ENCODE data around the gene KLHL29.

The KLHL29 gene

DNA sequence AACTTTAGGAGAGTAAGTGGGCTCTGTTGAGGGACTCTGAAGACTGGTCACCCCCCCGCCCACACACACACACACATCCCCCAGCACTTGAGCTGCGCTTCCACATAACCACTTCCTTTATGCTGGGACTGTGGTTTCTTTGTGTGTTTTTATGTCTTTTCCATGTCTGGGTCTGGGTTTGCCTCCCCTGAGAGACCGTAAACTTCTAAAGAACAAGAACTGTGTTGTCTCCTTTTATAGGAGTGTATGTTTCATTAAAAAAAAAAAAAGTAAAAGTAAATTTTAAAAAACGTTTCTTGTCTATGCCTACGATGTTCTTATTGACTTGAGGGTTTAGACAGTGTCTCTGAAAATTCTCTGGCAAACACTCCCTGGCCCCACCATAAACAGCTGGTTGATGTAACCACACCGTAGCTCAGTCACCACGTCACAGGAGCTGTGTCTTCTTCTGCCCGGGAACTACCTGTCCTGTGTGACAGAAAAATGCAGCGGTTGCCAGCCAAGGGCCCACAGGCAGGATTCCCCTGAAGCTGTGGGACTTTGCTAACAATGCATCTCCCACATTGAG is 68.0 kb downstream of the KLHL29 start:
- peak; percentile 3 to 21 for DNase-seq

DNA sequence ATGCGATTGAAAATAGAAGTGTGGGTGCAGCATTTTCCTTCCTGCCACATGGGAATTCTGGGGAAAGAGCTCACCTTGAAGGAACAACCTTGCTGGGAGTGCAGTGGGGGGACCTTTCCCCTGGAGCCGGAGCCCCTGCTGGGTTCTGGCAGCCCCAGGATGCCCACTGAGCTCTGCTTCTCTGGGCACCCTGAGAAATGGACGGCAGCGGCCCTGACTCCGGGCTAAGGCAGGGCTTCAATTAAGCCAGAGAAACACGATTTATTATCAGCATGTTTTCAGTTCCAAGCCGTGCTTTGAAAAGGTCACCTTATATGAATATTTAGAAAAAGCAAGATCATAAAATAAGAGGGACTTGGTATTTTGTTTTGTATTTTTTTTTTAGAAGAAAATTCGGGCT is 68.5 kb downstream of the KLHL29 start:
- DNase-seq: no peak

DNA sequence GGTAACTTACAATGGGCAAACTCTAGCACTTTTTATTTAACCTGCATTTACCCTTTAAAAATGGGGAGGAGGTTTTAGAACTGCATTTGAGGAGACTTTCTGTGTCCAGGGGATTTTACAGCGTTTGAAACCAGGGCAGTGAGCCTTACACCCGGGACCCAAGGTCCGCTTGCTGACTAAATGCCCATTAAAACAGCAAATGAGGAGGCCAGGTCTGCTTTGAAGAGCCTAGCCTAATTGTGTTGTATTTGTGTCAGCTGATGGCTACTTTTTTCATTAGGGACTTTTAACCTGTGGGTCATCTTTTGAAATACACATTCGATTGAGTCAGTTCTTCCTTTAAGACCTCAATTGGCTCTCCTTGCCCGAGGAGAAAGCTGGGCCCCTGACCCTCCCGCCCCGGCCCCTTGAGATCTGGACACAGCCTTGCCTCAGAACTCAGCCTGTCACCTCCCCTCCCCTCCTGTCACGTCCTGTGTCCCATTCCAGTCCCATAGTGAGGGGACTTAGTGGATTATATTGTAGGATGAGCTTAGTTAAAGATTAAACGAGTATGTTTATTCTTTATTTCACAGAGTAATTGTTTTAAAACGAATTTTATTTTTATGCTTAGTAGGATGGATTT is 69.0 kb downstream of the KLHL29 start:
- no peak for DNase-seq

DNA sequence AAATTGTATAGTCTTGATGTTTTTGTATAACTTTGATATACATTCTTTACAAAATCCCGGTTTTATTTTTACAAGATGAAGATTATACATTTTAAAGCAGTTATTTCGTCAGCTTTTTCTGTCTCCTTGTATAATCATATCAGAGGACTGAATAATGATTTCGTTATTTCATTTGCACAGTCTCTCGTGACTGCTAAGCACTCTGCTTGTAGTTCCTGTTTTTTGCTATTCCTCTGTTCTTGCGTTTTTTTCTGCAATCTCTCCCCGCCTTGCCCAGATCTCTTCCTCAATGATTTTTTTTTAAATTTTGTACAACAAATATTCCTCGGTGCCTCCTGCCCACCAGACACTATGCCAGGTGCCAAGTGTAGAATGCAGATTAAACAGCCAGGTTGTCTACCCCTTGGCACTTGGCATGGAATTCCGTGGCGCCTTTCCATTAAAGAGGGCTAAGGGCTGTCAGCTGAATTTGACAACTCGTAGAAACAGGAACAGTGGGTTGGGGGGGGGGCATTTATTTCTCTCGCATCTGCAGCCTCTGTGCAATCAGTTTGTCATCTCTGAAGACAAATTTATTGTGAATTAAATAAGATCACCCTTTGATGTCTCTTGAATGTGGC is 69.6 kb downstream of the KLHL29 start:
- DNase-seq: no peak

DNA sequence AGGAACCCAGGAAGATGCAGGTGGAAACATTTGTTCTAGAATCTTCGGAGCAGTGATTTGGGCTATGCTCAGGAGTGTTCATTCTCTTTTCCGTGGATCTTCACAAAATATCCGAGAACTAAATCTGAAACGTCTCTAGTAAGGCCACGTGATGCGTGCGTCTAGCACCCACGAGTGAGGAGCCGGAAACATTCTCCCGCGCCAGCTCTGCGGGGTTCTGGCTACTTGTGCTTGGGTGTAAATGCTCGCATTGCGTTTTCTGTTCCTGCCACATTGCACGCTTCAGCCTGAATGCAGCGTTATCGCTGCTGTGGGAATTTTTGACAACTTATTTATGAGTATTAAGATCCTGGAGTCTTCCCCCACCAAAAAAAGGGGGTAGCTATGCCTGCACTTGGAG is 71.4 kb downstream of the KLHL29 start:
- no peak for DNase-seq

DNA sequence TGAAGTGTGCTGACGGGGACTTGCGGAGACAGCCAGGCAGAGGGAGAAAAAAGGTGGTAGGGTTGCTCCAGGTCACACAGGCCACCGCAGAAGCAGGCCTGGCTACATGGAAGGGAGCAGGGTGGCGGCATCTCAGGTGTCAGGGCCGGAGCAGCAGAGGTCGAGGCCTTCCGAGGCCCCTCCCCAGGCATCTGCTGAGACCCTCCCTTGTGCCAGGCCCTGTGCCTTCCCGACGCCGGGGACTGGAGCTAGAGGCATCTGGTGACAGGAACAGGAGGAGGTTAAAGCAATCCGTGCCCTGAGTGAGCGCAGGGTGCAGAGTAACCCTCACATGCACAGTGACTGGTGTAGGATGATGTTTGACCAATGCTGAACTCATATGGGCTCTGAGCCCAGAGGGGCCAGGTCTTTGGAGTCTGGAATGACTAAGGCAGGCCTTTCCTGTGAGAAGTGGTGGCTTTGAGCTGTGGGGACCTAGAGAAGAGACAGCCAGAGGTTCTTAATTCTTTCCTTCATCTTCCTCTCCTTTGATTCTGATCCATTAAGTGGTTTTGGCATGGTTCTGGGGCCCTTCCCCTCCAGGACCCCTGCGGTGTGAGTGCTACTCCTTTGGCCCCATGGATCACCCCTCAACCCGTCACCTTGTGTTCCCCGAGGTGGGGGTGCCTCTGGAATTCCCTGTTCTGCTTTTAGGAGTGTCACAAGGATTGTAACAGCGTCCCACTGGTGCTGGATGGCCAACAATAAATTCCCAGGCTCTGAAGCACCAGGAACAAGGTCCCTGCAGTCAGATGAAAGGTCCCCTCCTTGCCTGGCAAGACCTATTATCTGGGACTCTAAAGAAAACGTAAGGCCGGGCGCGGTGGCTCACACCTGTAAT is 72.1 kb downstream of the KLHL29 start:
- no peak for DNase-seq

DNA sequence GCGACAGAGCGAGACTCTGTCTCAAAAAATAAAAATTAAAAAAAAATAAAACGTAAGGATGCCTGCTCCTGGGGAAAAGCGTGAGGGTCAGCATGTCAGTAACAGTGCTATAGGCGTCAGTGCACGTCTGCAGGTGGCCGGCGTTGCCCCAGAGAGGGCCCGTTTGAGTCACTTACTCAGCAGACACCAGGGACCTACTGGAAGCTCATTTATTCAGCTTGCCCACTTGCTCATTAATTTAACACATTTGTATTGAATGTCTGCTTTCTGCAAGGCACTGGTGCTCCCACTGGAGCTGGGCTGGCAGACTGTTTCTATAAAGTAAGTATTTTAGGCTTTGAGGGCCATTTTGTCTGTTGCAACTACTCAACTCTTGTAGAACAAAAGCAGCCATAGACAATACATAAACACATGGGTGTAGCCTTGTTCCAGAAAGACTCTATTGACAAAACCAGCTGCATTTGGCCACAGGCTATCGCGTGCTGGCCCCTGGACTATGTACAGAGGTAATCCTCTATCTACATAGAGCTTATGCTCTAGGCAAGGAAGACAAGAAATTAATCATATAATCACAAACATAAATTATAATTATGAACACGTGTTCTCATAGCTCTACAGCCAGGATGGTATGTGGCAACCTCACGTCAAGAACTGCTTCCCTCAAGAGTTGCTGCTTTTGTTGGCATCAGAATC is 73.2 kb downstream of the KLHL29 start:
- DNase-seq: no peak

DNA sequence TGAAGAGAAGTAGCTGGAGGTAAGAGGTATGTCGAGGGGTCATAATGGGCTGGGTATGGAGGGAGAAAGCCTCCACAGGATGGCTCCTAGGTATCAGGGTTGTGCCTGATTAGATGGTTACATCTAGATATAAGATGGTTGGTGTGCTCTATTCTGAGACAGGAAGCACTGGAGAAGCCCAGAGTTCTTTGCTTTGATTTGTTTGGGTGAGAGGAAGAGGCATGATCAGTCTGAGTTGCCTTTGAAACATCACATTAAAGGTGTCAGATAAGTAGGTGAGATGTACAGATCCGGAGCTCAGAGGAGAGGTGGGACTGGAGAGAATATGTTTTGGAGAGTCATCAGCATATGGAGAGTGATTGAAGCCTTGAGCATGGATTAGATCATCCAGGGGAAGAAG is 74.1 kb downstream of the KLHL29 start:
- DNase-seq: no peak

DNA sequence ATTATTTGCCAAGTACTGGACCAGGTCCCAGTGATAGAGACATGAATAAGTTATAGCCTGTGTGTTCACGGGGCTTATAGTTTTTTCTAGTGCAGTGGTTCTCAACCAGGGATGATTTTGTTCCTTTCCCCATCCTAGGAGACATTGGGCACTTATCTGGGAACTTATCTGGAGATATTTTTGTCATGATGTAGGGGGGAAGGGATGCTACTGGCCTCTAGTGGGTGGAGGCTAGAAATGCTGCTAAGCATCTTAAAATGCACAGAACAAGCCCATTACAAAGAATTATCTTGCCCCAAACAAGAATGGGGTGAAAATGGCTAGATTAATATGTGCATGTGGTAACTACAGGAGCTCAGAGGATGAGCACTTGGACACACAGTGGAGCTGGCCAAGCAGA is 75.2 kb downstream of the KLHL29 start:
- no peak for DNase-seq

DNA sequence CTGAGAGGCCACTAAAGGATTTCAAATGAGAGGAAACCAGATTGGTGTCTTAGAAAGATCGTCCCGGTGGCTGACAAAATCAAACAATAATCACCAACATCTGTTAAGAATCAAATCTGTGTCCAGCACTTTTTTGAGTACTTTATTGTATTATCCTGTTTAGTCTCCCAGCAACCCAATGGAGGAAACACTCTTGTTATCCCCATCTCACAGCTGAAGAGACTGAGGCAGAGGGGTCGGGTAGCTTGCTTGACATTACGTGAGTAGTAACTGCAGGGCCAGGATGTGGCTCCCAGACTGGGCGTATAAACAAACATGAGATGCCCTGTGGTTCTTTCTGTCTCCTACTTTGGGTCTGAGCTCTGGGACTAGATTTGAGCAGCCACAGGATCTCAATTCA is 76.0 kb downstream of the KLHL29 start:
- no peak for DNase-seq

DNA sequence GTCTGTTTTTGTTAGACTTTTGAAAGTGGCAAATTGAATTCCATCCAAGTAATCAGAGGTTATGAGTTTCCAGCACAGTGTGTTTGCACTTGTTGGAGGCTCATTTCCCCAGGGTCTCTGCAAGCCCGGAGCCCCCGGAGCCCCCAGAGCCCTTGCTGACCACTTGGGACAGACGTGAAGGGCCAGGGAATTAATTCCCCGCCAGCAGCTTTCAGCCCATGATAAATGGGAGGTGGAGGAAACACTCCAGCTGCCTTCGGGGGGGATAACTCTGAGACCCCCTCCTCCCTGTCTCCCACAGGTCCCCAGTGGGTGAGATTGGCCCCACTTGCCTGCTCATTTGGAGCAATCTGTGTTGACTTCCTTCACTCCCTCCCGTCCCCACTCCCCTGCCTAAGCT is 79.2 kb downstream of the KLHL29 start:
- DNase-seq: no peak

DNA sequence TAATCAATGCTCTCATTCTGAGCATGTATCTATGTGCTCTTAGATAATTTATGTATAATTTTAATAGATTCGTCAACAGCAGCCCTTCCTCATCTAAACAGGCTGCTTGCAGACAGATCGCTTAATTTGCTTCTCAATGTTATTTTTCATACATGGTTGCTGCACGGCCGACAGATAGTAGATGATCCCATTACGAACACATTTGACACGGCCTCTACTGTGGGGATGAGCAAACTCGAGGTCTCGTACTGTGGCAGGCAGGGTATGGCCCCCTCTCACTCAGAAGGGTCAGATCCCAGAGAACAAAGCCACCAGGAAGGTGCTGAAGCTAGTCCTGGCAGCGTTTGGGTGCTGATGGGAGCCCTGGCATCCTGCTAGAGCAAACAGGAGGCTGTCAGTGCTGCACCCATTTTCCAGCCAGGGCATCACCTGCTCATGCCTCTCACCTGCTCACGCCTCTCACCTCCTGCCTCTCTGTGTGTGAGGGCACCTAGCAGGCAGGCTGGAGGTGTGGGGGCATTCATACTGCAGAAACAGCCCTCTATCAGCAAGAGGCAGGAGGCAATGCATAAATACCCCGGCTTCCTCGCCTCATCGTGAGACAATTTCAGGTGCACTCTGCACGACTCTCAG is 80.0 kb downstream of the KLHL29 start:
- DNase-seq: no peak

DNA sequence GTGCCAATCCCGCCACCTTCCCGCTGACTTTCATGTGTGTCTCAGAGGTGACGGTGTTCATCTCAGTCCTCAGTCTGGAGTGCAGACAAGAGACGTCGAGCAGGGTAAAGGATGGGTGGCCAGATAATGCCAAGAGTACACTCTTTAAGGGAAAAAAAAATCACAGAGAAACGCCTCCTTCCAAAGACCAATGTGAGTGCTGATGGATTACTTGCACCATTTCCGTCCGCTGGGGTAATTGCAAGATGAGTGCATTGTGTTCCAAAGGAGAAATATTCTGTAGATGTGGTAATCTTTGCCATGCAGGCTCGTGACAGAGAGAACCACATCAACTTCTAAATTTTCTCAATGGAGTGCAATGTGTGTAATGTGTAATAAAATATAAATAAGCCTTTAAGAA is 81.0 kb downstream of the KLHL29 start:
- no peak for DNase-seq

DNA sequence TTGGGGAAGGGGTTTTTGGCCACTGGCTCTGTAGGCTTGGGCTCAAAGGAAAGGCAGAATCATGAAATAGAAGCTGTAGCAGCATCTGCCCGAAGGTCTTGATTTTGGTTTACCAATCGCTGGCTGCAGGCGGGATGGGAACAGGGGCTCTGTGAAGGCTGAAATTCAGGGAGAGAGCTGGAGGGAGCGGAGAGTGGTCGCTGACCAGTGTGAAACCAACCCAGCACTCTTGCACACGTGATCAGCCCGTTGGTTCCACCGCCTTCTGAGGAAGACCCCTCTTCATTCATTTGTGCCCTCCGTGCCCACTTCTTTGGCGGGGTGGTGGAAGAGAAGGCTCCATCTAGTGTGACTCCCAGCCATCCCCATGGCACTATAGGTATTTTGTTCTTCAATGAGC is 82.6 kb downstream of the KLHL29 start:
- DNase-seq: no peak

DNA sequence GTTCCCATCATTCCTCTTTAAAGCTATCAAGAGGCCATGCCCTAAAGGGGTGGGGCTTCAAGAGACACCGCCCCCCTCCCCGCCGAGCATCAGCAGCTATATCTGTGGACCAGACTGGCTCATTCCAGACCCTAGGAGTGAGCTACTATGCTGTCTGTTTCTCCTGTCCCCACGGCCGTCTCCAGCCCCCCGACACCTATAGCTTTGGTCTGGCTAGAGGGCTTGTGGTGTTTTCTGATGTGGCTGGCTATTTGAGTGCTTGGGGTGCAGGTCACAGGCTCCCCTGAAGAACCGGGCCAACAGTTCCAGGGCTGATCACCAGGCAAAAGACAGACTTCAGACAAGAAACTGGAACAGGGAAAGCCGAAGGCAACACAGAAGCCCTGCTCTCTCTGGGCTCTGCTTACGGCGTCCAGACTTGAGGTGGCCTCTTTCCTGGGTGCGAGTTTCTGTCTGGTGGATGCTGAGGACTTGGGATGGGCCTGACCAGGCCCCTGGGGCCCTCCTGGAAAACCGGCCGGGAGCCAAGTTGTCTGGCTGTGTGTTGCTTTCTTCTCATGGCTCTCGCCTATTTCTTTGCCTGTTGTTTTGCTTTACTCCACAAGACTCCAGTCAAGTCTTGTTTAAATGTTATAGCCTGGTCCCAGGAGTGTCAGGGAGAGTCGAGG is 83.6 kb downstream of the KLHL29 start:
- DNase-seq: no peak

DNA sequence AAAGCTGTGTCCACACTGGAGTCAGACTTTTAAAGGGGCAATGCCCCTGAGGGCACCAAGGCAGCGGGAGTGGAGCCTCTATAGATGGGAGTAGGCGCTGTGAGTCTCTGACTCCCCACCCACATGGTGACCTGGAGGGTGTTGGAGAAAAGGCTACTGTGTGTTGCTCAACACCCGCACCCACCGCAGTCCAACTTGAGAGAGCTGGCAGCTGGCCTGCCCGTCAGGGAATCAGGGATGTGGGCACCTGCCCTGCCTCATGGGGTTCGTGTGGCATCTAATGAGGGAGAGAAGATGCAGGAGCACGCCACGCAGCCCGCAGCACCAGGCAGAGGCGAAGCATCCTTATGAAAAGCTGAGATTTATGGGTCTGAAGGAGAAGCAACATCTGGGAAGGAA is 84.2 kb downstream of the KLHL29 start:
- no peak for DNase-seq

DNA sequence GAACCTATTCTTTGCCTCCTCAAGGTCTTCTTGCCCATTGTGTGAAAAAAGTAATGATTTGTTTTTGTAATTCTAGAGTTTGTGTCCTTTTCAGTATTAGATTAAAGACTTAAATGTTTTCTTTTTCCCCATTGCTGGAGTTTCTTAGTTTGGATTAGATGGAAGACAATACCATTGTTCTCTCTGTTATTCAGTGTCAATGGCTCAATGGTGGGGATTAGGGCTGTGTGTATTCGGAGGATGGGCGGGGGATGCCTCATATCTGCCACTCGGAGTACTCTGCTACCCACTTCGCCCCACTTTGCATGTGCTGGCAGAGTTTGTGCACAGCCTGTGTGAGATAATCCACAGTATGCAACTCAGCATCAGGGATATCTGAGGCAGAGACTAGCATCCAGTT is 90.1 kb downstream of the KLHL29 start:
- DNase-seq: no peak

DNA sequence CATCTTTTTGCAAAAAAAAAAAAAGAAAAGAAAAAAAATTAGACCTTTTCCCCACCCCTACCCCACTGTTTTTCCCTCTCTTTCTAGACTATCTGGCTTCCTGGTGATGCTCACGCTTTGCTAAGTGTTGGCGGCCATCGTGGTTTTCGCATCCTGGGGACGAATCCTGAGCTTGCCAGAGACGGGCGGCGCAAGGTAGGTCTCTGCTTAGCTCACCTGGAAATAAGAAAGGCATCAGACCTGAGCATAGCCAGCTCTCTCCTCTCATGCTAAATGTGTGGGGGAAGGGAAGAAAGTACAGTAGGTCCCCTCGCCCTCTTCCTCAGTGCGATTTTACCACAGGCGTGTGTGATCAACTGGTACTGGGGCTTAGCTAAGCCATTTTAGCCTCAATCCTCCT is 90.5 kb downstream of the KLHL29 start:
- DNase-seq: no peak

DNA sequence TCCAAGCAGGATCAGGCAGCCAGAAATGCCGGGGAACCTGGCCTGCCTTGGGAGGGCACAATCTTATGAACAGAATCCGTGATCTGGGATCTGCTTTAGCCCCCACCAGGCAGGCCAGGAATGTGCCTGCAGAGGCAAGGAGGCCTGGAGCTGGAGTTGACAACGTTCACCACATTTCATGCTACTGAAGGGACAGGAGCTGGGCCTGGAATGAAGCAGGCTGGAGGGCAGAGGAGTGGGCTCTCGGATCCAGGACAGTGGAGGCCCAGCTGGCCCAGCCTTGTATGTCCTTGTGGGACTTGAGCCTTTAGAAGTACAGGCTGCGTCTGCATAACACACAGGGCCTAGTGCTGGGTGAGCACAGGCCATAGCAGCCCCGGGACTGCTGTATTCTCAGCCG is 91.8 kb downstream of the KLHL29 start:
- no peak for DNase-seq

DNA sequence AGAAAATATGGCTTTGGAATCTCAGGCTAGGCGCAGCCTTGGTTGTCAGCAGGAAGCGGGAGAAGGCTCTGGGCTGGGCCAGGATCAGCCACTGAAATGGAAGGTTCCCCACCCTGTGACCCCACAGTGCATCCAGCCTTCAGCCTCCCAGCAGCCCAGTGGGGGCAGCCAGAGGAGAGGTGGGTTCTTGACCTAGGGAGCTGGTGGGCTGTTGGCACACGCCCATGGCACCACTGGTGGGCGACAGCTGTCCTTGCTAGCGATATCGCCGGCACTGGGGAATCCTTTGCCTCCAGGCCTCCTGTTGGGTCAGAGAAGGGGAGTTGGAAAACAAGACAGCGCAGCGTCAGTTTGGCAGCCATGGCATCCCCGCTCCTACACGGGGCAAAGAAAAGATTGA is 92.4 kb downstream of the KLHL29 start:
- DNase-seq: no peak

DNA sequence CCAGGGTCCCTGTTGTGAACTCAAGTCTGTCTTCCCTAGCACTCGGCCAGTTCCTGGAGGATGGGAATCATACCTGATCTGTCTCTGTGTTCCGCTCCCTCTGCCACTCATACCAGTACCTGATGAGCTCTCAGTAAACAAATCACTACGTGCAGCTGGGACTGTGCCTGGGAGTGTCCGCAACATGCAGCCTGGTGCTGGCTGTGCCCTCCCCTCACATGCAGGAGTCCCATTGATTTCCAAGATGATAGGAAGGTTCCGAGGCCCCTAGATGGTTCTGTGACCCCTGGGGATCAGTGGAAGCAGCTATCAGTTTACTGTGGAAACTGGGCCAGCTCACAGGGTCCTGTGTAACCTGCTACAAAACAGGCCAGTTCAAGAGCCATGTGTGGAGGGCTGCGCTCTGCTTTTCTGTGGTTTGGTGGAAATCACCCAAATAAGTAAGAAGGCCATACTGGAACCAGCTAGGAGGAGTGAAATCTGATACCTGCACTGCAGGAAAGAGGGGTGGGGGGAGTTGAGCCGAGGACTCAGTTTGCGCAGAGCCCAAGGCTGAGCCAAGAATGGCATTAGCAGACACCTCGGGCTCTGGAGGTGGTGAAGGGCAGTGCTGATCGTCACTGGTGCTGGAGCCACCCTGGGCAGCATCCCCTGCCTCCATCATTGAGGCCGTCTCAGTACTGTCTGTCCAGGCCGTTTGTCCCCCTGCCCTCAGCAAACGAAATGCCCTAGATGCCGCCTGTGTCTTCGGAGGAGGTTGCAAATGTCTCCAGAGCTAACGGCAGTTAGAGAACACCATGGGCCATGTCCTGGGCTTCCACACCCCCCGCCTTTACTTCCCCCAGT is 93.3 kb downstream of the KLHL29 start:
- no peak for DNase-seq

Data from activated CD4-positive, alpha-beta T cell treated with anti-CD3 and anti-CD28 coated beads, Interleukin-2, amount 50 U/mL, for 48 hours (primary cell).